H9 (cell line): ENCODE results near the gene ZNF318. TPM values are rescaled to one million over a fixed set of nuclear protein-coding genes. Genes with fewer than 3 reads are reported as not detected.

ENCODE experiments used
- DNase-seq: peaks from one replicate; pipeline ENCODE4 v3.0.0-alpha.2; 2017
- H2AFZ ChIP-seq: one replicate; pipeline ENCODE4 v1.6.1; 2013; ENCODE audit warnings: mild to moderate bottlenecking, low read length, control low read depth, moderate library complexity
- H2AK5ac ChIP-seq: 2 replicates; pipeline ENCODE4 v1.6.1; 2013; ENCODE audit warnings: low read length, control low read depth, mixed read lengths; ENCODE audit not compliant: insufficient read length
- H2BK120ac ChIP-seq: one replicate; pipeline ENCODE4 v1.6.1; 2013; ENCODE audit warnings: low read depth, mild to moderate bottlenecking, low read length, control low read depth, inconsistent platforms; ENCODE audit not compliant: poor library complexity, severe bottlenecking
- H2BK12ac ChIP-seq: 2 replicates; pipeline ENCODE4 v1.6.1; 2013; ENCODE audit warnings: low read length, control low read depth, mixed read lengths, low read depth; ENCODE audit not compliant: insufficient read length
- H2BK15ac ChIP-seq: 2 replicates; pipeline ENCODE4 v1.6.1; 2013; ENCODE audit warnings: low read depth, low read length, control low read depth
- H2BK20ac ChIP-seq: one replicate; pipeline ENCODE4 v1.6.1; 2013; ENCODE audit warnings: low read depth, mild to moderate bottlenecking, low read length, control low read depth, inconsistent platforms; ENCODE audit not compliant: poor library complexity, severe bottlenecking
- H2BK5ac ChIP-seq: 2 replicates; pipeline ENCODE4 v1.6.1; 2013; ENCODE audit warnings: low read length, control low read depth, mixed read lengths; ENCODE audit not compliant: insufficient read length
- H3K14ac ChIP-seq: 2 replicates; pipeline ENCODE4 v1.6.1; 2013; ENCODE audit warnings: low read length, control low read depth; ENCODE audit not compliant: insufficient read depth
- H3K18ac ChIP-seq: 2 replicates; pipeline ENCODE4 v1.6.1; 2013; ENCODE audit warnings: low read depth, mild to moderate bottlenecking, mixed read lengths, low read length, control low read depth; ENCODE audit not compliant: insufficient read length
- H3K23ac ChIP-seq: 2 replicates; pipeline ENCODE4 v1.6.1; 2013; ENCODE audit warnings: low read length, control low read depth, mixed read lengths, low read depth; ENCODE audit not compliant: insufficient read length
- H3K23me2 ChIP-seq: 2 replicates; pipeline ENCODE4 v1.6.1; 2013; ENCODE audit warnings: low read depth, mild to moderate bottlenecking, mixed read lengths, low read length, control low read depth; ENCODE audit not compliant: insufficient read length, poor library complexity, severe bottlenecking
- H3K27ac ChIP-seq: 2 replicates; pipeline ENCODE4 v1.5.1; 2013; ENCODE audit warnings: low read length, control low read depth, mixed read lengths, low read depth; ENCODE audit not compliant: insufficient read length
- H3K27me3 ChIP-seq: 2 replicates; pipeline ENCODE4 v1.6.1; 2013; ENCODE audit warnings: low read length, control low read depth, inconsistent platforms; ENCODE audit not compliant: insufficient read depth
- H3K4ac ChIP-seq: 2 replicates; pipeline ENCODE4 v1.6.1; 2013; ENCODE audit warnings: low read depth, mild to moderate bottlenecking, control low read depth, inconsistent platforms, low read length, moderate library complexity
- H3K4me1 ChIP-seq: 2 replicates; pipeline ENCODE4 v1.6.1; 2013; ENCODE audit warnings: low read length, control low read depth, inconsistent platforms; ENCODE audit not compliant: insufficient read depth
- H3K4me2 ChIP-seq: 2 replicates; pipeline ENCODE4 v1.6.1; 2013; ENCODE audit warnings: low read length, control low read depth, mixed read lengths; ENCODE audit not compliant: insufficient read length, insufficient read depth
- H3K56ac ChIP-seq: 2 replicates; pipeline ENCODE4 v1.6.1; 2013; ENCODE audit warnings: low read depth, mild to moderate bottlenecking, mixed read lengths, low read length, control low read depth; ENCODE audit not compliant: insufficient read length
- H3K79me1 ChIP-seq: 2 replicates; pipeline ENCODE4 v1.6.1; 2013; ENCODE audit warnings: low read depth, mild to moderate bottlenecking, moderate library complexity, low read length, control low read depth, inconsistent platforms; ENCODE audit not compliant: insufficient read depth, poor library complexity, severe bottlenecking
- H3K79me2 ChIP-seq: 2 replicates; pipeline ENCODE4 v1.6.1; 2013; ENCODE audit warnings: low read length, control low read depth, inconsistent platforms; ENCODE audit not compliant: insufficient read depth
- H3K9ac ChIP-seq: 2 replicates; pipeline ENCODE4 v1.6.1; 2013; ENCODE audit warnings: low read length, control low read depth, mixed read lengths; ENCODE audit not compliant: insufficient read length; ENCODE audit errors: extremely low read depth
- H3K9me3 ChIP-seq: one replicate; pipeline ENCODE4 v1.6.1; 2013; ENCODE audit warnings: low read depth, low read length, inconsistent platforms; ENCODE audit not compliant: control insufficient read depth
- H3T11ph ChIP-seq: one replicate; pipeline ENCODE4 v1.6.1; 2013; ENCODE audit warnings: mild to moderate bottlenecking, low read length, control low read depth, inconsistent platforms
- H4K20me1 ChIP-seq: one replicate; pipeline ENCODE4 v1.6.1; 2013; ENCODE audit not compliant: control insufficient read depth, insufficient read length, insufficient read depth
- H4K5ac ChIP-seq: 2 replicates; pipeline ENCODE4 v1.6.1; 2013; ENCODE audit warnings: low read depth, mild to moderate bottlenecking, mixed read lengths, low read length, control low read depth; ENCODE audit not compliant: insufficient read length
- H4K8ac ChIP-seq: replicated peaks from 2 replicates; pipeline ENCODE4 v1.6.1; 2013; ENCODE audit warnings: low read length, control low read depth, mixed read lengths, low read depth; ENCODE audit not compliant: insufficient read length
- H4K91ac ChIP-seq: 2 replicates; pipeline ENCODE4 v1.6.1; 2013; ENCODE audit warnings: low read depth, mild to moderate bottlenecking, moderate library complexity, mixed read lengths, low read length, control low read depth; ENCODE audit not compliant: insufficient read length
- H3K27ac Mint-ChIP-seq, 3 experiments: 2 replicates in 2 of 3; 3 replicates in 1 of 3; pipeline ENCODE4 v1.8.0; 2020 to 2021; ENCODE audit warnings: mixed read lengths in 3 of 3, mild to moderate bottlenecking in 1 of 3, moderate library complexity in 1 of 3
- H3K27me3 Mint-ChIP-seq: 2 replicates; pipeline ENCODE4 v1.8.0; 2021; ENCODE audit warnings: low read depth, mild to moderate bottlenecking, moderate library complexity, mixed read lengths
- H3K36me3 Mint-ChIP-seq, 3 experiments: 2 replicates in 2 of 3; 3 replicates in 1 of 3; pipeline ENCODE4 v1.8.0; 2020 to 2021; ENCODE audit warnings: low read depth in 3 of 3, mixed read lengths in 3 of 3; ENCODE audit not compliant: insufficient read depth in 1 of 3
- H3K4me1 Mint-ChIP-seq, 2 experiments: 2 replicates each; pipeline ENCODE4 v1.8.0; 2020; ENCODE audit warnings: mixed read lengths in 2 of 2
- H3K4me3 Mint-ChIP-seq, 2 experiments: 2 replicates in 1 of 2; 3 replicates in 1 of 2; pipeline ENCODE4 v1.8.0; 2020 to 2021; ENCODE audit warnings: mild to moderate bottlenecking in 2 of 2, mixed read lengths in 2 of 2, moderate library complexity in 1 of 2
- H3K9me3 Mint-ChIP-seq, 2 experiments: 2 replicates in 1 of 2; 3 replicates in 1 of 2; pipeline ENCODE4 v1.8.0; 2020; ENCODE audit warnings: mild to moderate bottlenecking in 2 of 2, mixed read lengths in 2 of 2, moderate library complexity in 1 of 2
- total RNA-seq: library from RNA; stranded (reverse); gene quantifications from 2 replicates; pipeline ENCODE4 v1.2.1, GENCODE V29; 2021
- TF ChIP-seq, protein P1 (sequence below): fragments of 200-600 bp; sonication (generic); conservative IDR thresholded peaks from 3 replicates; pipeline ENCODE4 v1.8.0; 2021; ENCODE audit warnings: antibody characterized with exemption, mild to moderate bottlenecking

Gene ZNF318
- total RNA-seq, 1 experiment from 2014 or later: 16.3 TPM

DNA sequence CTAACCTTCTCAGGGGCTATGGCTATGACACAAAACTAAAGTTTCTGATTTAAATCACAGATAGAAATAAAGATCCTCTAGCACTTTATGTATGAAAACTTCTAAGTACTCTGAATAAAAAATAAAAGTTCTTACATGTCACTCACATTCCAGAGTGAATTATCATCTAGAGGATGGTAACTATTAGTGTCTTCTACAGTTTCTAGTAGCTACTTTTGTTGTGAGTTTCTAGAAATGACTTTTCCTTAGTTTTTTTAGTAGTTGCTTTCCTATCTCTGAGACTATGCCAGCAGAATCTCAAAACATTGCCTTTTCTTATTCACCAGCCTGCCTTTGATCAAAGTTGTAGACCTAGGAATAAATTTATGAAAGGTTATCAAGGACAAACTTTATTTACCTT lies 10.1 kb downstream of the ZNF318 start:
- no peak overlapping the region for H3K4me2 ChIP-seq
- H3K36me3 Mint-ChIP-seq: peaks cover 14 to 58% (median 44%) of the 10 kb centered on the region in 3 experiments; a peak in 6 of 7 replicates
- no peaks in the 10 kb centered on the region for H3K79me2 ChIP-seq
- H3K14ac ChIP-seq: no peak overlapping the region
- no peak overlapping the region for H2BK120ac ChIP-seq
- no peaks in the 10 kb centered on the region for H3K23me2 ChIP-seq
- no peak overlapping the region for H4K91ac ChIP-seq
- H3K18ac ChIP-seq: no peak overlapping the region
- no peak overlapping the region for H2BK12ac ChIP-seq
- no peaks in the 10 kb centered on the region for H3K9me3 Mint-ChIP-seq
- H3K9ac ChIP-seq: no peak overlapping the region
- no peak overlapping the region for H2BK5ac ChIP-seq
- H3K27ac ChIP-seq: no peak overlapping the region
- TF ChIP-seq, protein P1, sequence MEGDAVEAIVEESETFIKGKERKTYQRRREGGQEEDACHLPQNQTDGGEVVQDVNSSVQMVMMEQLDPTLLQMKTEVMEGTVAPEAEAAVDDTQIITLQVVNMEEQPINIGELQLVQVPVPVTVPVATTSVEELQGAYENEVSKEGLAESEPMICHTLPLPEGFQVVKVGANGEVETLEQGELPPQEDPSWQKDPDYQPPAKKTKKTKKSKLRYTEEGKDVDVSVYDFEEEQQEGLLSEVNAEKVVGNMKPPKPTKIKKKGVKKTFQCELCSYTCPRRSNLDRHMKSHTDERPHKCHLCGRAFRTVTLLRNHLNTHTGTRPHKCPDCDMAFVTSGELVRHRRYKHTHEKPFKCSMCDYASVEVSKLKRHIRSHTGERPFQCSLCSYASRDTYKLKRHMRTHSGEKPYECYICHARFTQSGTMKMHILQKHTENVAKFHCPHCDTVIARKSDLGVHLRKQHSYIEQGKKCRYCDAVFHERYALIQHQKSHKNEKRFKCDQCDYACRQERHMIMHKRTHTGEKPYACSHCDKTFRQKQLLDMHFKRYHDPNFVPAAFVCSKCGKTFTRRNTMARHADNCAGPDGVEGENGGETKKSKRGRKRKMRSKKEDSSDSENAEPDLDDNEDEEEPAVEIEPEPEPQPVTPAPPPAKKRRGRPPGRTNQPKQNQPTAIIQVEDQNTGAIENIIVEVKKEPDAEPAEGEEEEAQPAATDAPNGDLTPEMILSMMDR: no peak
- H3K27me3 ChIP-seq: no peaks in the 10 kb centered on the region
- H3K56ac ChIP-seq: no peak overlapping the region
- no peaks in the 10 kb centered on the region for H3K27me3 Mint-ChIP-seq
- no peaks in the 10 kb centered on the region for H4K20me1 ChIP-seq
- H3K4me1 ChIP-seq: peaks cover 6% of the 10 kb centered on the region; the same call in 1 of the 2 replicates
- peaks cover 7 to 19% of the 10 kb centered on the region in 2 experiments for H3K4me1 Mint-ChIP-seq
- no peak overlapping the region for H2BK15ac ChIP-seq
- H3T11ph ChIP-seq: no peak overlapping the region
- no peak for DNase-seq
- no peak overlapping the region for H3K23ac ChIP-seq
- H3K9me3 ChIP-seq: no peaks in the 10 kb centered on the region
- H3K79me1 ChIP-seq: no peaks in the 10 kb centered on the region
- no peak overlapping the region for H2AFZ ChIP-seq
- H2AK5ac ChIP-seq: no peak overlapping the region
- no peak overlapping the region for H3K4ac ChIP-seq
- H4K8ac ChIP-seq: no peak overlapping the region
- H3K4me3 Mint-ChIP-seq: no peak overlapping the region
- H2BK20ac ChIP-seq: no peak overlapping the region
- H4K5ac ChIP-seq: no peak overlapping the region
- H3K27ac Mint-ChIP-seq: no peak overlapping the region
